K562 (cell line): ENCODE data around the gene TMC6. TPM values are rescaled to one million over a fixed set of nuclear protein-coding genes. Genes with fewer than 3 reads are reported as not detected.

Experiments used
- ATAC-seq: fragments of 200-7000 bp; cut with Tn5 transposase; 3 replicates; pipeline ENCODE4 v1.9.1; 2020; ENCODE audit warnings: moderate library complexity
- BruUV-seq: library from RNA; stranded (reverse); fragments of 400-500 nt; replicated peaks from 2 replicates; lab custom pipeline; 2021; lab: Mats Ljungman, UMichigan
- CTCF ChIA-PET: fragments of 300-600 bp; formaldehyde crosslinking; extraction: SDS; loops from one replicate; lab custom pipeline; 2021; ENCODE audit warnings: low intra/inter-chr PET ratio; lab: Yijun Ruan, JAX
- POLR2A ChIA-PET: fragments of 300-600, 350-650 bp; sonication (Branson Sonifier 250); formaldehyde crosslinking; extraction: SDS; loops from one replicate; lab custom pipeline; 2021; ENCODE audit warnings: antibody characterized with exemption, inconsistent platforms; lab: Yijun Ruan, JAX
- DNase-seq, 4 experiments: peaks; one replicate each; pipeline versions ENCODE4 v3.0.0 to v3.0.0-alpha.2; 2011 to 2018; ENCODE audit warnings: low spot score in 3 of 4, mixed read lengths in 3 of 4; ENCODE audit errors: extremely low read depth in 1 of 4
- FAIRE-seq: peaks from 2 replicates; lab custom pipeline; 2011; peaks lifted over from hg19 to GRCh38; lab: Jason Lieb, UNC
- H2AFZ ChIP-seq: 2 replicates; pipeline ENCODE4 v1.6.0; 2011; ENCODE audit warnings: low read depth, low read length, control low read depth, inconsistent platforms
- H3K27ac ChIP-seq: fragments of 200-600 bp; 3 replicates; pipeline ENCODE4 v1.8.0; 2011; ENCODE audit warnings: low read depth, mild to moderate bottlenecking, control low read depth, inconsistent platforms, low read length, moderate library complexity, mixed read lengths; ENCODE audit errors: extremely low read depth
- H3K27me3 ChIP-seq, 2 experiments: fragments of 300-600 bp in 1 of 2; 2 replicates in 1 of 2; 3 replicates in 1 of 2; pipeline versions ENCODE4 v1.6.0 to v1.8.0; 2011; ENCODE audit warnings: inconsistent platforms in 2 of 2, low read length in 2 of 2, mild to moderate bottlenecking in 1 of 2, mixed read lengths in 1 of 2, moderate library complexity in 1 of 2; ENCODE audit not compliant: control insufficient read depth in 2 of 2, insufficient read depth in 2 of 2
- H3K36me3 ChIP-seq: fragments of 300-600 bp; 3 replicates; pipeline ENCODE4 v1.8.0; 2011; ENCODE audit warnings: mild to moderate bottlenecking, low read length, inconsistent platforms; ENCODE audit not compliant: control insufficient read depth, insufficient read depth
- H3K4me1 ChIP-seq, 2 experiments: fragments of 200-600 bp in 1 of 2; replicated peaks in 1 of 2; 2 replicates in 1 of 2; 3 replicates in 1 of 2; pipeline versions ENCODE4 v1.5.1 to v1.8.0; 2011; ENCODE audit warnings: inconsistent platforms in 2 of 2, low read length in 2 of 2, mild to moderate bottlenecking in 1 of 2, mixed read lengths in 1 of 2, moderate library complexity in 1 of 2; ENCODE audit not compliant: control insufficient read depth in 2 of 2, insufficient read depth in 2 of 2
- H3K4me2 ChIP-seq: 2 replicates; pipeline ENCODE4 v1.6.1; 2011; ENCODE audit warnings: low read length, control low read depth, inconsistent platforms, mixed read lengths; ENCODE audit not compliant: insufficient read depth
- H3K4me3 ChIP-seq: fragments of 200-600 bp; sonication (generic), shearing (Covaris generic); 2 replicates; pipeline ENCODE4 v1.5.1; 2016; ENCODE audit warnings: control low read depth, inconsistent platforms
- H3K79me2 ChIP-seq: fragments of 200-600 bp; 3 replicates; pipeline ENCODE4 v1.8.0; 2011; ENCODE audit warnings: low read length, inconsistent platforms; ENCODE audit not compliant: control insufficient read depth, insufficient read depth
- H3K9ac ChIP-seq, 2 experiments: 2 replicates each; pipeline versions ENCODE4 v1.6.0 to v1.6.1; 2011; ENCODE audit warnings: low read depth in 2 of 2, low read length in 2 of 2, control low read depth in 1 of 2, inconsistent platforms in 1 of 2, mild to moderate bottlenecking in 1 of 2, mixed read lengths in 1 of 2; ENCODE audit not compliant: insufficient read depth in 1 of 2
- H3K9me1 ChIP-seq: one replicate; pipeline ENCODE4 v1.6.0; 2011; ENCODE audit warnings: inconsistent platforms, mild to moderate bottlenecking, low read length, moderate library complexity; ENCODE audit not compliant: control insufficient read depth, insufficient read depth
- H3K9me3 ChIP-seq: replicated peaks from 2 replicates; pipeline ENCODE4 v1.5.1; 2011; ENCODE audit warnings: low read depth, low read length, inconsistent platforms; ENCODE audit not compliant: control insufficient read depth, insufficient read depth
- H4K20me1 ChIP-seq: replicated peaks from 2 replicates; pipeline ENCODE4 v1.6.1; 2011; ENCODE audit warnings: low read length, inconsistent platforms, mixed read lengths; ENCODE audit not compliant: control insufficient read depth, insufficient read depth
- DLX4 ChIP-seq: fragments of 250-450 bp; sonication (Bioruptor Pico); IDR thresholded peaks from 2 replicates; pipeline ENCODE4 v1.6.1; 2021; ENCODE audit warnings: mild to moderate bottlenecking
- EGR1 ChIP-seq: fragments of 450-650 bp; conservative IDR thresholded peaks from 2 replicates; pipeline ENCODE4 v1.6.1; 2017; ENCODE audit warnings: mild to moderate bottlenecking
- GATAD2B ChIP-seq: fragments of 450-650 bp; IDR thresholded peaks from 2 replicates; pipeline ENCODE4 v1.6.1; 2017; ENCODE audit warnings: mild to moderate bottlenecking, borderline replicate concordance
- HLTF ChIP-seq: fragments of 450-650 bp; IDR thresholded peaks from 2 replicates; pipeline ENCODE4 v1.6.1; 2016
- HNRNPLL ChIP-seq: fragments of 200-400 bp; formaldehyde crosslinking; IDR thresholded peaks from 2 replicates; pipeline ENCODE4 v1.6.1; 2017; ENCODE audit warnings: low read length, low read depth, mild to moderate bottlenecking; ENCODE audit not compliant: poor library complexity, severe bottlenecking
- POLR2A ChIP-seq: fragments of 450-650 bp; conservative IDR thresholded peaks from 2 replicates; pipeline ENCODE4 v1.6.1; 2016
- POLR2B ChIP-seq: fragments of 450-650 bp; IDR thresholded peaks from 2 replicates; pipeline ENCODE4 v1.6.1; 2018; ENCODE audit warnings: low read depth; ENCODE audit not compliant: partially characterized antibody
- SUPT5H ChIP-seq: fragments of 450-650 bp; IDR thresholded peaks from 2 replicates; pipeline ENCODE4 v1.6.1; 2016
- XRCC5 ChIP-seq: fragments of 200-400 bp; formaldehyde crosslinking; IDR thresholded peaks from 2 replicates; pipeline ENCODE4 v1.6.1; 2017; ENCODE audit warnings: low read depth, mild to moderate bottlenecking, low read length
- WGBS: fragments of 100-300 bp; shearing (Covaris generic); methylation state at CpG from one replicate; pipeline ENCODE4 v1.1.6; 2016; ENCODE audit warnings: low coverage, mixed read lengths; ENCODE audit not compliant: insufficient coverage; ENCODE audit errors: missing lambda C conversion rate; 5-methylcytosine and 5-hydroxymethylcytosine counted together
- in situ Hi-C: fragments of 300-500 bp; cut with MboI; formaldehyde crosslinking; loops from 4 replicates; pipeline ENCODE4 v1.15.0; 2018; ENCODE audit warnings: inconsistent platforms, mixed read lengths
- intact Hi-C: fragments of 100-400 bp; cut with micrococcal nuclease; formaldehyde crosslinking; loops from 2 replicates; pipeline ENCODE4 v1.14.2; 2022
- polyA plus RNA-seq, 8 experiments: library from polyadenylated mRNA; depleted of rRNA in 4 of 8; stranded (reverse) in 5 of 8; unstranded in 3 of 8; fragments of >200 nt; fragmentation: Nextera tagmentation in 2 of 8; fragmentation: Illumina TruSeq in 1 of 8; extraction: Ambion mirVana in 2 of 8; extraction: Trizol in 1 of 8; gene quantifications; 2 replicates each; pipeline versions ENCODE4 v1.2.1 to v1.2.3, GENCODE V29; 2011 to 2014; ENCODE audit warnings: inconsistent platforms in 1 of 8, missing spikeins in 1 of 8
- total RNA-seq, 7 experiments: library from RNA; depleted of rRNA in 6 of 7; stranded (reverse); fragments of >200 nt in 6 of 7; fragmentation: Illumina TruSeq in 2 of 7; extraction: Trizol in 2 of 7; gene quantifications; 2 replicates each; pipeline versions ENCODE4 v1.2.1 to v1.2.3, GENCODE V29; 2011 to 2021; ENCODE audit warnings: low replicate concordance in 1 of 7
- TF ChIP-seq, protein P1 (sequence below): sonication (generic); formaldehyde crosslinking; IDR thresholded peaks from 2 replicates; pipeline ENCODE4 v1.8.0; 2022; ENCODE audit warnings: missing genetic modification reagents, mild to moderate bottlenecking, borderline replicate concordance

The TMC6 gene
- total and polyA plus RNA-seq, 9 of the 15 experiments (the other 6 are each of a cell fraction or from before 2014, with no cell fraction given): 4.1 to 351 (median 66.9) TPM

- FAIRE-seq (peak; percentile 64), DNase-seq (no peak), ATAC-seq (no peak)
- no peak overlapping the region for H3K27ac ChIP-seq
- H3K36me3 ChIP-seq: peaks cover 85% of the 10 kb centered on the region
- peaks cover 68% of the 10 kb centered on the region for H3K79me2 ChIP-seq
- no peak overlapping the region for H3K4me2 ChIP-seq
- WGBS: 88% methylated on average over 5 of the region's 5 CpGs
- intact Hi-C loops: no loop called here
- no peaks in the 10 kb centered on the region for H3K27me3 ChIP-seq
- POLR2A ChIA-PET: interaction anchor here (0.6 kb wide), 1 partner anchor 10 kb away, joined by 3 read pairs; no protein-coding TSS in a partner anchor
- H3K4me3 ChIP-seq: no peak overlapping the region
- H2AFZ ChIP-seq: no peak overlapping the region
- H3K9me3 ChIP-seq: no peaks in the 10 kb centered on the region
- in situ Hi-C loops: no loop called here
- peaks cover 9 to 80% of the 10 kb centered on the region in 2 experiments for H3K4me1 ChIP-seq
- no peaks in the 10 kb centered on the region; the same call in 1 of the 2 replicates for H4K20me1 ChIP-seq
- peak overlapping the region in 1 of 2 experiments; percentile 73; a peak in 1 of 4 replicates for H3K9ac ChIP-seq
- no peaks in the 10 kb centered on the region for H3K9me1 ChIP-seq
- CTCF ChIA-PET: no interaction called here
- TF ChIP-seq HLTF (no peak), SUPT5H (peak; percentile 70; the same call in 1 of the 2 replicates), POLR2B (peak; percentile 61), XRCC5 (no peak), GATAD2B (no peak), HNRNPLL (peak; percentile 52), POLR2A (peak; percentile 42; the same call in 1 of the 2 replicates), EGR1 (peak; percentile 82), DLX4 (CRISPR knock-in tag) (no peak)
- TF ChIP-seq, protein P1, sequence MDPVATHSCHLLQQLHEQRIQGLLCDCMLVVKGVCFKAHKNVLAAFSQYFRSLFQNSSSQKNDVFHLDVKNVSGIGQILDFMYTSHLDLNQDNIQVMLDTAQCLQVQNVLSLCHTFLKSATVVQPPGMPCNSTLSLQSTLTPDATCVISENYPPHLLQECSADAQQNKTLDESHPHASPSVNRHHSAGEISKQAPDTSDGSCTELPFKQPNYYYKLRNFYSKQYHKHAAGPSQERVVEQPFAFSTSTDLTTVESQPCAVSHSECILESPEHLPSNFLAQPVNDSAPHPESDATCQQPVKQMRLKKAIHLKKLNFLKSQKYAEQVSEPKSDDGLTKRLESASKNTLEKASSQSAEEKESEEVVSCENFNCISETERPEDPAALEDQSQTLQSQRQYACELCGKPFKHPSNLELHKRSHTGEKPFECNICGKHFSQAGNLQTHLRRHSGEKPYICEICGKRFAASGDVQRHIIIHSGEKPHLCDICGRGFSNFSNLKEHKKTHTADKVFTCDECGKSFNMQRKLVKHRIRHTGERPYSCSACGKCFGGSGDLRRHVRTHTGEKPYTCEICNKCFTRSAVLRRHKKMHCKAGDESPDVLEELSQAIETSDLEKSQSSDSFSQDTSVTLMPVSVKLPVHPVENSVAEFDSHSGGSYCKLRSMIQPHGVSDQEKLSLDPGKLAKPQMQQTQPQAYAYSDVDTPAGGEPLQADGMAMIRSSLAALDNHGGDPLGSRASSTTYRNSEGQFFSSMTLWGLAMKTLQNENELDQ: no peak
- BruUV-seq: no TSS peak
These were observed 5.2 kb downstream of the TMC6 start for GRCh38 chr17:78123258-78123929.
